Mononuclear cell (primary cell): ENCODE results near the gene LPAR2. TPM values are rescaled to one million over a fixed set of nuclear protein-coding genes. Genes with fewer than 3 reads are reported as not detected.
"Not testable (repeated sequence)": the region's sequence is repeated elsewhere in the genome, so short reads cannot be mapped to it uniquely, and the experiment has no call there.

Experiments
- H3K27me3 ChIP-seq: 2 replicates; pipeline ENCODE4 v1.6.0; 2011; ENCODE audit warnings: low read length, control low read depth; ENCODE audit not compliant: insufficient read depth
- H3K4me1 ChIP-seq: 2 replicates; pipeline ENCODE4 v1.5.1; 2011; ENCODE audit warnings: mild to moderate bottlenecking, low read length, control low read depth; ENCODE audit not compliant: insufficient read depth
- H3K4me3 ChIP-seq: 2 replicates; pipeline ENCODE4 v1.5.1; 2011; ENCODE audit warnings: mild to moderate bottlenecking, low read length, moderate library complexity
- H3K9me3 ChIP-seq: 2 replicates; pipeline ENCODE4 v1.5.1; 2011; ENCODE audit warnings: low read depth, mild to moderate bottlenecking, control low read depth, low read length
- total RNA-seq: library from RNA; depleted of rRNA; stranded (reverse); fragments of >200 nt; gene quantifications from one replicate; pipeline ENCODE4 v1.2.3, GENCODE V29; 2012

Gene LPAR2
- total RNA-seq, 1 donor, result 21.9 TPM

GRCh38 chr19:19602136-19602712, 25.8 kb downstream of the LPAR2 start:
- no peaks in the 10 kb centered on the region for H3K9me3 ChIP-seq
- H3K27me3 ChIP-seq, result no peaks in the 10 kb centered on the region
- H3K4me3 ChIP-seq, result no peak overlapping the region
- peaks cover 53% of the 10 kb centered on the region for H3K4me1 ChIP-seq

- no peaks in the 10 kb centered on the region for H3K9me3 ChIP-seq
- peaks cover 45% of the 10 kb centered on the region for H3K4me1 ChIP-seq
- no peak overlapping the region for H3K4me3 ChIP-seq
- no peaks in the 10 kb centered on the region for H3K27me3 ChIP-seq
These were observed 27.2 kb downstream of the LPAR2 start for GRCh38 chr19:19600793-19601330.

GRCh38 chr19:19598728-19599451, 29.1 kb downstream of the LPAR2 start:
- H3K27me3 ChIP-seq, H3K9me3 ChIP-seq, H3K4me3 ChIP-seq: not testable (repeated sequence)
- peaks cover 49% of the 10 kb centered on the region for H3K4me1 ChIP-seq

- Histone ChIP-seq H3K27me3 (no peaks in the 10 kb centered on the region), H3K9me3 (no peaks in the 10 kb centered on the region), H3K4me3 (no peak overlapping the region), H3K4me1 (peaks cover 45% of the 10 kb centered on the region)
These were observed 30.2 kb downstream of the LPAR2 start for GRCh38 chr19:19597809-19598306.

- Histone ChIP-seq H3K9me3 (no peaks in the 10 kb centered on the region), H3K4me1 (peaks cover 41% of the 10 kb centered on the region), H3K4me3 (no peak overlapping the region), H3K27me3 (no peaks in the 10 kb centered on the region)
These were observed 32.8 kb downstream of the LPAR2 start for GRCh38 chr19:19595171-19595701.

- H3K4me3 ChIP-seq, result no peak overlapping the region
- peaks cover 40% of the 10 kb centered on the region for H3K4me1 ChIP-seq
- no peaks in the 10 kb centered on the region for H3K9me3 ChIP-seq
- H3K27me3 ChIP-seq, result no peaks in the 10 kb centered on the region
These were observed 33.6 kb downstream of the LPAR2 start for GRCh38 chr19:19594381-19594780.

GRCh38 chr19:19592690-19593089, 35.3 kb downstream of the LPAR2 start:
- H3K4me3 ChIP-seq, result no peak overlapping the region
- no peaks in the 10 kb centered on the region for H3K9me3 ChIP-seq
- no peaks in the 10 kb centered on the region for H3K27me3 ChIP-seq
- peaks cover 33% of the 10 kb centered on the region for H3K4me1 ChIP-seq

GRCh38 chr19:19591133-19591825, 36.7 kb downstream of the LPAR2 start:
- peaks cover 27% of the 10 kb centered on the region for H3K4me1 ChIP-seq
- H3K9me3 ChIP-seq, result no peaks in the 10 kb centered on the region
- no peak overlapping the region for H3K4me3 ChIP-seq
- no peaks in the 10 kb centered on the region for H3K27me3 ChIP-seq

- Histone ChIP-seq H3K4me3 (no peak overlapping the region), H3K27me3 (no peaks in the 10 kb centered on the region), H3K4me1 (peaks cover 22% of the 10 kb centered on the region), H3K9me3 (no peaks in the 10 kb centered on the region)
These were observed 39.5 kb downstream of the LPAR2 start for GRCh38 chr19:19588546-19588945.

GRCh38 chr19:19587771-19588170, 40.2 kb downstream of the LPAR2 start:
- no peak overlapping the region for H3K4me3 ChIP-seq
- H3K9me3 ChIP-seq, result no peaks in the 10 kb centered on the region
- H3K4me1 ChIP-seq, result peaks cover 22% of the 10 kb centered on the region
- H3K27me3 ChIP-seq, result no peaks in the 10 kb centered on the region

- Histone ChIP-seq H3K9me3 (no peaks in the 10 kb centered on the region), H3K4me1 (no peaks in the 10 kb centered on the region), H3K27me3 (no peaks in the 10 kb centered on the region), H3K4me3 (no peak overlapping the region)
These were observed 43.7 kb downstream of the LPAR2 start for GRCh38 chr19:19584356-19584755.

GRCh38 chr19:19582471-19582870, 45.5 kb downstream of the LPAR2 start:
- Histone ChIP-seq H3K9me3 (no peaks in the 10 kb centered on the region), H3K4me1 (no peaks in the 10 kb centered on the region), H3K4me3 (no peak overlapping the region), H3K27me3 (no peaks in the 10 kb centered on the region)

- Histone ChIP-seq H3K9me3 (no peaks in the 10 kb centered on the region), H3K27me3 (no peaks in the 10 kb centered on the region), H3K4me3 (no peak overlapping the region), H3K4me1 (no peaks in the 10 kb centered on the region)
These were observed 46.6 kb downstream of the LPAR2 start for GRCh38 chr19:19581391-19581790.

GRCh38 chr19:19580418-19580817, 47.6 kb downstream of the LPAR2 start:
- Histone ChIP-seq H3K9me3 (no peaks in the 10 kb centered on the region), H3K4me1 (no peaks in the 10 kb centered on the region), H3K4me3 (no peak overlapping the region), H3K27me3 (no peaks in the 10 kb centered on the region)
